Measurements from ENCODE around the gene TULP3.

GRCh38 chr12:2879853-2880252 lies 10.8 kb upstream of the TULP3 start:
- TF ChIP-seq CTCF (IDR thresholded peaks at IDR 0.05; ENCODE audit: extremely low read depth in 1 of 2, insufficient read depth in 1 of 2, low read depth in 1 of 2, low read length in 2 of 2) = no peak
- TF ChIP-seq POLR2A (IDR thresholded peaks at IDR 0.05; ENCODE audit: low read depth, low read length) = no peak
- no peak for TF ChIP-seq EZH2 (IDR thresholded peaks at IDR 0.05; ENCODE audit: borderline replicate concordance, low read depth, low read length, severe bottlenecking)
- TF ChIP-seq MYC (IDR thresholded peaks at IDR 0.05; ENCODE audit: low read depth, low read length) = no peak

Data from endothelial cell of umbilical vein (primary cell).